ENCODE data around the gene ARFGAP1. TPM values are rescaled to one million over a fixed set of nuclear protein-coding genes. Genes with fewer than 3 reads are reported as not detected.

Gene ARFGAP1
- total and polyA plus RNA-seq, 2 donors from 2014 or later = 40.4 to 84.3 TPM

DNA sequence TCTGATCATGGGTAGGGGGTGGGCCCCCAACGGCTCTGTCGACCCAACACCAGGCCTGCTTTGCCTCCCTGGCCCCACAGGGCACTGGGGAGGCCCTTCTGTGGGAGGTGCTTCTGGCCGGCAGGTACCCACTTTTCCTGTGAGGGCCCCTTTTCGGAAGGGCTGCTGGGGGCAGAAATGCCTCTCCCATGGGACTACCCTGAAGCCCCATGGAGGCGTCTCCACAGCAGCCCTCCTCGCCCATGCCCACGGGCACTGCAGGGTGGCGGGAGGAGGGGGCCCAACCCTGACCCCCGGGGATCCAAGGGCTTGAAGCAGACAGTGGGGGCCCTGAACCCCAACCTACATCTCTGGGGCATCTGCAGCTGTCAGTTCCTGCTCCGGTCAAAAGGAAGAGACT is 34.6 kb upstream of the ARFGAP1 start:
- no peak for FAIRE-seq
- Histone ChIP-seq H3K36me3 (ENCODE audit: control insufficient read depth in 2 of 3, insufficient read depth in 3 of 3, low read length in 3 of 3) (no peaks in the 10 kb centered on the region), H3K9me3 (ENCODE audit: control insufficient read depth in 2 of 3, insufficient read depth in 1 of 3, low read length in 3 of 3) (no peaks in the 10 kb centered on the region), H3K4me1 (ENCODE audit: control insufficient read depth in 2 of 3, insufficient read depth in 2 of 3, low read depth in 1 of 3, low read length in 3 of 3) (no peaks in the 10 kb centered on the region), H3K9ac (ENCODE audit: low read length in 3 of 3) (no peak overlapping the region), H3K27me3 (ENCODE audit: control insufficient read depth, insufficient read depth, low read length) (no peaks in the 10 kb centered on the region), H3K4me3 (ENCODE audit: low read length in 3 of 3) (no peak overlapping the region), H3K27ac (ENCODE audit: low read depth in 2 of 2, low read length in 2 of 2) (no peak overlapping the region)
- intact Hi-C loops (cut with DNase I) = no loop called here
- no peak for TF ChIP-seq CTCF (IDR thresholded peaks at IDR 0.05; ENCODE audit: borderline replicate concordance, extremely low read depth, insufficient read depth)
- peak in 1 of 5 donors; percentile 55 for DNase-seq

DNA sequence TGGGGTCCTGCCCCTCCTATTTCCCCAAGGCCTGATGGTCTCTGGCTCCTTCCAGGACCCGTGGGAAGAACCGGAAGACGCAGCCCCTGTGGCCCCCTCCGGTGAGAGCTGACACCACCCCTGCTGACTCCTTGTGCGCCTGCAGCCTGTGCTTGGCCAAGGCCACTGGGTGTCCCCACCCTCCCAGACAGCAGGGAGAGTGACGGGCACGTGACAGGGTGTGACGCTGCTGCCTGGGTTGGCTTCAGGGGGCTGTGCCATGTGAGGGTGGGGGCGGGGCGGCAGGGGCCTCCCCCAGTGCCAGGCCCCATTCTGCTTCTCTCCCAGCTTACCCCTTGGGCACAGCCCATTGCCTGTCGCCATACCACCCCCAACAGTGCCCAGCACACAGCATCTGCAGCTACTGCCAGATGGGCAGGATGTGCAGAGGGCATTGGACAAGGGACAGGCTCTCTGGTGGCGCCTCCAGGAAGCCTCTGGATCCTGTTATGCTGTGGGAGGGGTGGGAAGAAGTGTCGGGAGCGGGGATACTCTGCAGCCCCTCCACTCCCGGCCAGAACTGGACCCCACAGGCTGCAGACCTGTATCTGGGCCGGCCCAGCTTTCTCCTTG is 34.0 kb upstream of the ARFGAP1 start:
- Histone ChIP-seq H3K4me1 (ENCODE audit: control insufficient read depth in 2 of 3, insufficient read depth in 2 of 3, low read depth in 1 of 3, low read length in 3 of 3) (no peaks in the 10 kb centered on the region), H3K4me3 (ENCODE audit: low read length in 3 of 3) (no peak overlapping the region), H3K27me3 (ENCODE audit: control insufficient read depth, insufficient read depth, low read length) (no peaks in the 10 kb centered on the region), H3K9me3 (ENCODE audit: control insufficient read depth in 2 of 3, insufficient read depth in 1 of 3, low read length in 3 of 3) (no peaks in the 10 kb centered on the region), H3K27ac (ENCODE audit: low read depth in 2 of 2, low read length in 2 of 2) (no peak overlapping the region), H3K36me3 (ENCODE audit: control insufficient read depth in 2 of 3, insufficient read depth in 3 of 3, low read length in 3 of 3) (no peaks in the 10 kb centered on the region), H3K9ac (ENCODE audit: low read length in 3 of 3) (no peak overlapping the region)
- intact Hi-C loops (cut with DNase I) = no loop called here
- no peak for TF ChIP-seq CTCF (IDR thresholded peaks at IDR 0.05; ENCODE audit: borderline replicate concordance, extremely low read depth, insufficient read depth)
- DNase-seq = peak in 3 of 5 donors; percentile 50 to 77 (median 57)
- FAIRE-seq = no peak

GRCh38 chr20:63239431-63239830 is 33.2 kb upstream of the ARFGAP1 start:
- DNase-seq = no peak
- FAIRE-seq = no peak
- Histone ChIP-seq H3K9me3 (ENCODE audit: control insufficient read depth in 2 of 3, insufficient read depth in 1 of 3, low read length in 3 of 3) (no peaks in the 10 kb centered on the region), H3K4me1 (ENCODE audit: control insufficient read depth in 2 of 3, insufficient read depth in 2 of 3, low read depth in 1 of 3, low read length in 3 of 3) (no peaks in the 10 kb centered on the region), H3K9ac (ENCODE audit: low read length in 3 of 3) (no peak overlapping the region), H3K36me3 (ENCODE audit: control insufficient read depth in 2 of 3, insufficient read depth in 3 of 3, low read length in 3 of 3) (no peaks in the 10 kb centered on the region), H3K4me3 (ENCODE audit: low read length in 3 of 3) (no peak overlapping the region), H3K27ac (ENCODE audit: low read depth in 2 of 2, low read length in 2 of 2) (no peak overlapping the region), H3K27me3 (ENCODE audit: control insufficient read depth, insufficient read depth, low read length) (no peaks in the 10 kb centered on the region)
- intact Hi-C loops (cut with DNase I) = no loop called here
- no peak for TF ChIP-seq CTCF (IDR thresholded peaks at IDR 0.05; ENCODE audit: borderline replicate concordance, extremely low read depth, insufficient read depth)

DNA sequence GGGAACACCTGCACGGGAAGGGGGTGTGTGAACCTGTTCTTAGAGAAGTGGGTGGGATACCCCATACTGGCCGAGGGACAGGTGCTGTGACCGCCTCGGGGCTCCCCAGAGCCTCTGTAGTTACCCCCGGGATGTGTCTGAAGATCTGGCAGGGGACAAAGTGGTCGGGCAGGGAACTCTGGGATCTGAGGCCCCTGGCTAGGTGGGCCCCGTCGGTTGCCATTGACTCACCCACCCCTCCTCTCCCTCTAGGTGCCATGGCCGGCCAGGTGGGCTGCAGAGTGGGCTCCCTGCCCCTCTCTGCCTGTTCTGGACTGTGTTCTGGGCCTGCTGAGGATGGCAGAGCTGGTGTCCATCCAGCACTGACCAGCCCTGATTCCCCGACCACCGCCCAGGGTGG is 32.6 kb upstream of the ARFGAP1 start:
- Histone ChIP-seq H3K36me3 (ENCODE audit: control insufficient read depth in 2 of 3, insufficient read depth in 3 of 3, low read length in 3 of 3) (no peaks in the 10 kb centered on the region), H3K9me3 (ENCODE audit: control insufficient read depth in 2 of 3, insufficient read depth in 1 of 3, low read length in 3 of 3) (no peaks in the 10 kb centered on the region), H3K27ac (ENCODE audit: low read depth in 2 of 2, low read length in 2 of 2) (no peak overlapping the region), H3K4me3 (ENCODE audit: low read length in 3 of 3) (no peak overlapping the region), H3K27me3 (ENCODE audit: control insufficient read depth, insufficient read depth, low read length) (no peaks in the 10 kb centered on the region), H3K9ac (ENCODE audit: low read length in 3 of 3) (no peak overlapping the region), H3K4me1 (ENCODE audit: control insufficient read depth in 2 of 3, insufficient read depth in 2 of 3, low read depth in 1 of 3, low read length in 3 of 3) (no peaks in the 10 kb centered on the region)
- no peak for TF ChIP-seq CTCF (IDR thresholded peaks at IDR 0.05; ENCODE audit: borderline replicate concordance, extremely low read depth, insufficient read depth)
- FAIRE-seq (no peak), DNase-seq (no peak)
- intact Hi-C loops (cut with DNase I) = no loop called here
